Stomach (tissue), 9 donors: ENCODE data around the gene GCH1. TPM values are rescaled to one million over a fixed set of nuclear protein-coding genes. Genes with fewer than 3 reads are reported as not detected.
A peak's percentile ranks its signal among the peaks of the same experiment; 100 is the strongest.

ENCODE experiments used
- DNase-seq, 2 donors: peaks; one replicate each; pipeline versions ENCODE4 v3.0.0 to v3.0.0-alpha.2; 2013 to 2019
- H3K27ac ChIP-seq, 5 donors: fragments of 200-600 bp in 4 of 5; sonication (generic) in 4 of 5; one replicate each; pipeline ENCODE4 v1.5.1; 2013 to 2019; ENCODE audit warnings: mild to moderate bottlenecking in 1 of 5, moderate library complexity in 1 of 5
- H3K27me3 ChIP-seq, 3 donors: fragments of 200-600 bp; sonication (generic); one replicate each; pipeline ENCODE4 v1.5.1; 2017 to 2019; ENCODE audit warnings: mixed run types in 1 of 3
- H3K36me3 ChIP-seq, 4 donors: fragments of 200-600 bp; sonication (generic); 1 replicate in 3 of 4; 2 replicates in 1 of 4; pipeline ENCODE4 v1.5.1; 2016 to 2019
- H3K4me1 ChIP-seq, 4 donors: fragments of 200-600 bp; sonication (generic); one replicate each; pipeline ENCODE4 v1.5.1; 2016 to 2019
- H3K4me3 ChIP-seq, 4 donors: fragments of 200-600 bp; sonication (generic) in 3 of 4; one replicate each; pipeline ENCODE4 v1.5.1; 2016 to 2019; ENCODE audit warnings: mild to moderate bottlenecking in 1 of 4
- H3K9me3 ChIP-seq, 4 donors: fragments of 200-600 bp; sonication (generic); one replicate each; pipeline ENCODE4 v1.5.1; 2016 to 2019
- CTCF ChIP-seq, 7 experiments: fragments of 450-650 bp in 4 of 7; fragments of 200-600 bp in 3 of 7; sonication (generic) in 3 of 7; IDR thresholded peaks; one replicate each; pipeline ENCODE4 v1.5.1; 2016 to 2019; ENCODE audit warnings: antibody characterized with exemption in 7 of 7, control low read depth in 2 of 7, mild to moderate bottlenecking in 1 of 7
- EP300 ChIP-seq: sonication (generic); formaldehyde crosslinking; IDR thresholded peaks from one replicate; pipeline ENCODE4 v1.6.1; 2017; ENCODE audit warnings: antibody characterized with exemption
- POLR2A ChIP-seq, 4 donors: fragments of 450-650 bp; IDR thresholded peaks; one replicate each; pipeline ENCODE4 v1.6.1; 2016; ENCODE audit warnings: antibody characterized with exemption in 4 of 4, control low read depth in 2 of 4, mild to moderate bottlenecking in 1 of 4, moderate library complexity in 1 of 4
- POLR2AphosphoS5 ChIP-seq, 3 donors: sonication (generic); formaldehyde crosslinking; IDR thresholded peaks; one replicate each; pipeline ENCODE4 v1.6.1; 2016; ENCODE audit warnings: antibody characterized with exemption in 3 of 3
- WGBS, 5 donors: extraction: QIAGEN DNeasy Blood & Tissue Kit in 3 of 5; methylation state at CpG; one replicate each; pipeline versions ENCODE4 v1.1.5 to v1.1.7; 2013 to 2018; 5-methylcytosine and 5-hydroxymethylcytosine counted together
- intact Hi-C: fragments of 100-400 bp; cut with DNase I; formaldehyde crosslinking; loops from one replicate; pipeline ENCODE4 v1.15.1; 2023; ENCODE audit warnings: low total_unique reads
- polyA plus RNA-seq, 3 donors: library from polyadenylated mRNA; stranded (reverse); fragments of 200-250 nt; gene quantifications; one replicate each; pipeline ENCODE4 v1.2.3, GENCODE V29; 2013
- total RNA-seq, 5 donors: library from RNA; depleted of rRNA; stranded (reverse); fragments of >200 nt; gene quantifications; one replicate each; pipeline versions ENCODE4 v1.1.0 to v1.2.3, GENCODE V29; 2014 to 2016
- donor health status: healthy with polysubstance abuse.
- donor health status: Bipolar disorder and iron deficiency.
- donor health status: healthy.

The GCH1 gene
- total and polyA plus RNA-seq, 8 donors: 0.58 to 52.1 (median 10.4) TPM

- intact Hi-C loops: no loop called here
- Histone ChIP-seq H3K36me3 (peaks cover 0 to 15% (median 3%) of the 10 kb centered on the region in 4 donors), H3K27me3 (no peaks in the 10 kb centered on the region), H3K27ac (no peak overlapping the region), H3K4me1 (peaks cover 0 to 21% (median 2%) of the 10 kb centered on the region in 4 donors), H3K9me3 (no peaks in the 10 kb centered on the region), H3K4me3 (no peak overlapping the region)
- TF ChIP-seq POLR2A (IDR thresholded peaks at IDR 0.05) (no peak), EP300 (no peak), POLR2AphosphoS5 (IDR thresholded peaks at IDR 0.05) (no peak), CTCF (IDR thresholded peaks at IDR 0.05) (no peak)
- no peak for DNase-seq
- 94 to 100% (median 96%) methylated on average over 4 of the region's 4 CpGs for WGBS, 5 donors
Measured at GRCh38 chr14:54856152-54856551, 46.5 kb downstream of the GCH1 start.

- no peak overlapping the region for H3K4me3 ChIP-seq
- H3K27me3 ChIP-seq: no peaks in the 10 kb centered on the region
- 10 to 26% (median 15%) methylated on average over 2 of the region's 2 CpGs for WGBS, 5 donors
- H3K4me1 ChIP-seq: peaks cover 0 to 21% (median 2%) of the 10 kb centered on the region in 4 donors
- H3K36me3 ChIP-seq: peaks cover 0 to 6% (median under 1%) of the 10 kb centered on the region in 4 donors
- no peak for DNase-seq
- intact Hi-C loops: no loop called here
- H3K9me3 ChIP-seq: no peaks in the 10 kb centered on the region
- no peak for TF ChIP-seq POLR2A (IDR thresholded peaks at IDR 0.05)
- TF ChIP-seq CTCF (IDR thresholded peaks at IDR 0.05): no peak
- no peak for TF ChIP-seq EP300
- no peak for TF ChIP-seq POLR2AphosphoS5 (IDR thresholded peaks at IDR 0.05)
- H3K27ac ChIP-seq: peak overlapping the region in 1 of 5 donors; percentile 55
Measured at GRCh38 chr14:54854181-54854580, 48.4 kb downstream of the GCH1 start.

- no peaks in the 10 kb centered on the region for H3K27me3 ChIP-seq
- H3K36me3 ChIP-seq: no peaks in the 10 kb centered on the region
- no peak for TF ChIP-seq EP300
- TF ChIP-seq POLR2A (IDR thresholded peaks at IDR 0.05): no peak
- no peak for TF ChIP-seq CTCF (IDR thresholded peaks at IDR 0.05)
- 71 to 90% (median 85%) methylated on average over 3 of the region's 3 CpGs for WGBS, 5 donors
- DNase-seq: no peak
- H3K27ac ChIP-seq: no peak overlapping the region
- H3K4me1 ChIP-seq: peaks cover 0 to 19% (median 1%) of the 10 kb centered on the region in 4 donors
- H3K9me3 ChIP-seq: no peaks in the 10 kb centered on the region
- intact Hi-C loops: no loop called here
- no peak overlapping the region for H3K4me3 ChIP-seq
Measured at GRCh38 chr14:54853339-54853738, 49.3 kb downstream of the GCH1 start.

- no peak for DNase-seq
- TF ChIP-seq POLR2A (IDR thresholded peaks at IDR 0.05) (no peak), POLR2AphosphoS5 (IDR thresholded peaks at IDR 0.05) (no peak), EP300 (no peak), CTCF (IDR thresholded peaks at IDR 0.05) (no peak)
- Histone ChIP-seq H3K36me3 (no peaks in the 10 kb centered on the region), H3K4me3 (no peak overlapping the region), H3K27me3 (no peaks in the 10 kb centered on the region), H3K4me1 (peaks cover 0 to 8% (median 0%) of the 10 kb centered on the region in 4 donors), H3K9me3 (no peaks in the 10 kb centered on the region), H3K27ac (no peak overlapping the region)
- 82 to 92% (median 86%) methylated on average over 3 of the region's 3 CpGs for WGBS, 5 donors
- intact Hi-C loops: no loop called here
Measured at GRCh38 chr14:54852215-54852614, 50.4 kb downstream of the GCH1 start.
